ENCODE results near the gene SIAH2. TPM values are rescaled to one million over a fixed set of nuclear protein-coding genes. Genes with fewer than 3 reads are reported as not detected.

Gene SIAH2
- total RNA-seq, 1 donor from 2014 or later = 44.6 TPM

DNA sequence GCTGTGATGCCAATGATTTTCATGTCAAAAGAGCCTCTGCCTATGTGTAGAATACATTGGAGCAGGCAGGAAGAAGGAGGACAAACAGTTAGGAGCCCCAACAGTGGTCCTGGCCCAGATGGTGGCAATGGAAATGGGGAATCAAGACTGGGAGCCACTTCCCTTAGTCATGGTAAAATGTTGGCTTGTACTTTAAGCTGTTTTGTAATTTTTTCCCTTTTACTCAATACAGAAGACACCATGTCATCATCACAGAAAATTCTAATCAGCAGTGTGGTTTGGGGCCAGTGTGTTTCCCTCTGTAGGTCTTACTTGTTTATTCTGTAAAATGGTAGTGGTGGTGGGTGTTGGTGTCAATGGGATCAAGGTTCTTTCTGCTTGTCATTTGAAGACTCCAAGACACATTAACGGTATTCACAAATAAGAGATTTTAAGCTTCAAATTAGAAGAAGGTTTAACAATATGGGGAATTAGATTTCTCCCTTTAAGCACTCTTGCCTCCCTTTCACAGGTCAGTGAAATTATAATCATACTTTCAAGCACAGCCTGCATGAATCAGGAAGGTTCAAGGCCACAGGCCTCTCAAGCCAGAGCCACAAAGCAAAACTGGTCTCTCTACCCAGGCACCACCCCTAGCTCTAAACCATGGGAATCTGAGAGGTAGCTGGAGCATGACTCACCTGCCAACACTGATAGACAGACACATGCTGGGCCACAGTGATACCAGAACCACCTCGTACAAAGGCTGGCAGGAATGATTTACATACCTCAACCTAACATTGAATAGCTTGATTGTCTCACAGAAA is 24.9 kb downstream of the SIAH2 start:
- DNase-seq (ENCODE audit: low read depth) = peak; percentile 58
- TF ChIP-seq, protein P1, sequence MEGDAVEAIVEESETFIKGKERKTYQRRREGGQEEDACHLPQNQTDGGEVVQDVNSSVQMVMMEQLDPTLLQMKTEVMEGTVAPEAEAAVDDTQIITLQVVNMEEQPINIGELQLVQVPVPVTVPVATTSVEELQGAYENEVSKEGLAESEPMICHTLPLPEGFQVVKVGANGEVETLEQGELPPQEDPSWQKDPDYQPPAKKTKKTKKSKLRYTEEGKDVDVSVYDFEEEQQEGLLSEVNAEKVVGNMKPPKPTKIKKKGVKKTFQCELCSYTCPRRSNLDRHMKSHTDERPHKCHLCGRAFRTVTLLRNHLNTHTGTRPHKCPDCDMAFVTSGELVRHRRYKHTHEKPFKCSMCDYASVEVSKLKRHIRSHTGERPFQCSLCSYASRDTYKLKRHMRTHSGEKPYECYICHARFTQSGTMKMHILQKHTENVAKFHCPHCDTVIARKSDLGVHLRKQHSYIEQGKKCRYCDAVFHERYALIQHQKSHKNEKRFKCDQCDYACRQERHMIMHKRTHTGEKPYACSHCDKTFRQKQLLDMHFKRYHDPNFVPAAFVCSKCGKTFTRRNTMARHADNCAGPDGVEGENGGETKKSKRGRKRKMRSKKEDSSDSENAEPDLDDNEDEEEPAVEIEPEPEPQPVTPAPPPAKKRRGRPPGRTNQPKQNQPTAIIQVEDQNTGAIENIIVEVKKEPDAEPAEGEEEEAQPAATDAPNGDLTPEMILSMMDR (conservative IDR thresholded peaks at IDR 0.05; ENCODE audit: low read depth, low read length) = no peak
- H3K4me3 ChIP-seq (ENCODE audit: low read depth, low read length) = no peak overlapping the region

DNA sequence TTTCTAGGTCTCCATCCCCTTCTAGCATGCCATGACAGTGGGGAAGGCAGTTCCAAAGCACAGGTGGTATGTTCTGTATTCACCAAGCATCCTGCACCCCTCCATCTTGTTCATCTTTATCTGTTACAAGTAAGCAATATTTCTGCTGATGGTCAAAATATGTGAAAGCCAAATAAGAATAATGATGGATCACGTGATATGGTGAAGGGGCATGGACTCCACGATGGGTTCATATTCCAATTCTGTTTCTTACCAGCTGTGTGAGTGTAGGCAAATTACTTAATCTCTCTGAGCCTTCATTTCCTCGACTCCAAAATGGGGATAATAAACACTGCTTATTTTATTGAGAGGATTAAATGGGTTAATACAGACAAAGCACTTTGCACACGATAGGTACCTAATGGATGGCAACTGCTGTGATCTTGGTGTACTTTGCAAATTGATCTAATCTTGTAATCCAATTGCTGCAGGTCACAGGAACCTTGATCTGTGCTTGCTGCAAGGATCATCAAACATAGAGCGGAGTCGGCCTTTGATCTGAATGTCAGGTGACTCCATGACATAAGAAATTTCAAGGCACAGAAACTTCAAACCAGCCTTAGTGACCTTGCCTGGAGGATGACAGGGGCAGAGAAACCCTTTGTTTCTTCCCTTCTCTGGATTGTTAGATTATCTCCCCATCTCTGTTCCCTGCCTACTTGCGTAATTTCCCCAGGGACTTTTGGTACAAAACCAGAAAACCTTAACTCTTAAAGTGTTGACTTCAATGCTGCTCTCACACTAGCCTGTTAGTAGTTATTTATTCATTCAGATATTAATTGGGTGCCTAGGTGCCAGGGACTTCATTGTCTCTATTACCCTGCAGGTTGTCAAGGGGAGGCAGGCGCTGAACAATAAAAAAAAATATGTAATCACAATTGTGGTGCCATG is 25.8 kb downstream of the SIAH2 start:
- DNase-seq (ENCODE audit: low read depth) = no peak
- H3K4me3 ChIP-seq (ENCODE audit: low read depth, low read length) = no peak overlapping the region
- TF ChIP-seq, protein P1 (conservative IDR thresholded peaks at IDR 0.05; ENCODE audit: low read depth, low read length) = no peak

DNA sequence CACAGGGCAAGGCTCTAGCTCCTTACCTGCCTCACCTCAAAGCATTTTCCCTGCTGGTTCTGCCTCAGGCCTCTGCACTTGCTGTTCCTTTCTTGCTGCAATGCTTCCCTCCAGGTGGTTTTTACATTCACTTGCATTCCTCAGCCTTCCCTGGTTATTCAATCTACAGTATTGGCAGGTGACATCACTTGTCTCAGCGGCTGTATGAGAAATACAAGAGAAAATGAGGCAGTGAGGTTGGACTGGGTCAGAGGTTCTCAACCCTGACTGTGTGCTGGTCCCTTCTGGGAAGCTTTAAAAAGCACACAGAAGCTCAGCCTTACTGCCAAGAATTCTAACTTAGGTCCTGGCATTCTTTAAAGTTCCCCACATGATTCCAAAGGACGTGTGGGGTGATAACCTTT is 26.7 kb downstream of the SIAH2 start:
- TF ChIP-seq, protein P1 (conservative IDR thresholded peaks at IDR 0.05; ENCODE audit: low read depth, low read length) = no peak
- peak; percentile 62 for DNase-seq (ENCODE audit: low read depth)
- no peak overlapping the region for H3K4me3 ChIP-seq (ENCODE audit: low read depth, low read length)

DNA sequence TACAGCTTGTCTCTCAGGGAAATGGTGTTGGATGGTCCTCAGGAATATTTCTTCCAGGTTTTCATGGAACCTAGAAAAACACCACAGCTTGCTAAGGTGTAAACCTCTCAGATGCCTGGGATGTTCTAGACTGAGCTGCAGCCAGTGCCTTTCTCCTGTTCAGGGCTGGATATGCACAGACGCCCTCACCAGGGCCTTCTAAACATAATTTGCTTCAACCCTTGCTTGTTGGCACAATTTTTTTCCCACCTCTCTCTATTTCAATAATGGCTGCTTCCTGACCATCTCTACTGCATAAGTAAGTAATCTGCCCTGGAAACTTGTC is 28.2 kb downstream of the SIAH2 start:
- no peak overlapping the region for H3K4me3 ChIP-seq (ENCODE audit: low read depth, low read length)
- TF ChIP-seq, protein P1 (conservative IDR thresholded peaks at IDR 0.05; ENCODE audit: low read depth, low read length) = no peak
- no peak for DNase-seq (ENCODE audit: low read depth)

DNA sequence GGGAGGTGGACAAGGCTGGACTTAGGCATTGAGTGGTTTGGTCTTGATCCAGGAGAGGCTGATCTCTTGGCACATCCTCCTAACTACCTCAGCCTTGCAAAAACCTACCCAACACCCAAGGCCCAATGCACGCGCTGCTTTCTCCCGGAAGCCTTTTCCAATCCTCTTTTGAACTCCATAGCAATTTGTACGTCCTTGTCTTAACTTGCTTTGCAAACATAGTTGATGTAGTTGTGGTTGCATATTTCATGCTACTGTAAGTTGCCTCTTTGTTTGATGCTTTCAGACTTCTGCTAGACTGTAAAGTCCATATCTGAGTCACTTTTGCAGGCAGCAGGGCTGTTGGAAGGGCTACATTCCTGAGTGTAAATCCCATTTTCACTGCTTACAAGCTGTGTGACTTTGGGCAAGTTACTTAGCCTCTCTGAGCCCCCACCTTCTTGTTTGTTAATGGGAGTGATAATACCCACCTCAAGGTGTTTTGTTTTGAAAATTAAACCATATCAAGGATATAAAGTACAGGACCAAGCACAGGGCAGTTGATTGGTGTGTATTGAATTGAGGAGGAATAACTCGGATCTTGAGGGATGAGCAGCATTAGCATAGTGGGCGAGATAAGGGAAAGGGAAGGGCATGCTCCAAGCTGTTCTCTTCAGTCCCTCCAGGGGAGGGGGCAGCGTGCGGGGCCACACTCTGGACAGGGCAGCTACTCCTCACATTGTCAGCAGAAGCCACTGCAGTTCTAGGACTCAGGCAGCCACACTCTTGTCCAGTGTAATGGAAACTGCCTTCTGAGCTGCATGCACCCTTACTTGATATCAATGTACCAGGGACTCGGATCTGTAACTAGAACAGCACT is 28.8 kb downstream of the SIAH2 start:
- DNase-seq (ENCODE audit: low read depth) = no peak
- TF ChIP-seq, protein P1 (conservative IDR thresholded peaks at IDR 0.05; ENCODE audit: low read depth, low read length) = no peak
- H3K4me3 ChIP-seq (ENCODE audit: low read depth, low read length) = no peak overlapping the region

DNA sequence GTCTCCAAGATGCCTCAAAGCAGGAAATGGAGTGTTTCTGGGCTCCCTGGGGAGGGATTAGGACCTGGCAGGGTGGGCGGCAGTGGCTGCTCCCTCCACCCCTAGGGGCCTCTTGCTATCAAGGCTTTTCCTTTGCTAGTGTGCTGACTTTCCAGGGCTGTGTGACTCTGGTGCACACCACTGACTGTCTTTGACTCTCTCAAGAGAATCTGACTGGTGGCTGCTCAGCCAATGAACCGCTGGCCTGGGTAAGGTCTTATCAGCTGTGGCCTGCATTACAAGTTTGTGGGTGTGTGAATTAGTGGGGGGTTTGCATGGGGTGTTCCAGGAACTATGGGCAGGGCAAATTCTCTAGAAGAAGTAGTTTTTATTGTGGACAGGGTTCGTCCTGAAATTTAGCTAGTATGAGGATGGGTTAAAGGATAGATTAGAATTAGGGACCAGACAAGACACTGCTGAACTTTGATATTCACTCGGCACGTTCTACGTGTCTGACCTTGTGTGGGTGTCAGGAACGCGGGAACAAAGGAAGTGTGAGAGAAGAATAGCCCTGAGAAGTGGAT is 29.5 kb downstream of the SIAH2 start:
- H3K4me3 ChIP-seq (ENCODE audit: low read depth, low read length) = no peak overlapping the region
- TF ChIP-seq, protein P1 (conservative IDR thresholded peaks at IDR 0.05; ENCODE audit: low read depth, low read length) = no peak
- no peak for DNase-seq (ENCODE audit: low read depth)
